GM23248 (cell line): ENCODE results near the gene RNF8.

Experiments
- EZH2 ChIP-seq: fragments of 200-600 bp; sonication (generic); IDR thresholded peaks from 2 replicates; pipeline ENCODE4 v1.6.1; 2018; ENCODE audit warnings: antibody characterized with exemption, mild to moderate bottlenecking; ENCODE audit not compliant: insufficient read depth, poor library complexity, severe bottlenecking
- EZH2phosphoT487 ChIP-seq: fragments of 200-600 bp; sonication (generic); IDR thresholded peaks from 2 replicates; pipeline ENCODE4 v1.6.1; 2018; ENCODE audit warnings: antibody characterized with exemption, moderate library complexity, mild to moderate bottlenecking, low read depth; ENCODE audit not compliant: insufficient read depth

- TF ChIP-seq EZH2 (no peak), EZH2phosphoT487 (no peak)
These were observed 9.5 kb upstream of the RNF8 start for GRCh38 chr6:37344308-37344707.
